PC-9 (cell line): ENCODE results near the gene MICOS13. TPM values are rescaled to one million over a fixed set of nuclear protein-coding genes. Genes with fewer than 3 reads are reported as not detected.

Experiments
- Bru-seq: library from RNA; stranded (reverse); fragments of 400-500 nt; gene quantifications from one replicate; lab custom pipeline; 2021; lab: Mats Ljungman, UMichigan
- BruChase-seq, 2 experiments: library from RNA; stranded (reverse); fragments of 400-500 nt; gene quantifications; one replicate each; lab custom pipeline; 2021; lab: Mats Ljungman, UMichigan
- BruUV-seq: library from RNA; stranded (reverse); fragments of 400-500 nt; replicated peaks from 2 replicates; lab custom pipeline; 2021; lab: Mats Ljungman, UMichigan
- CTCF ChIA-PET: fragments of 300-600 bp; sonication (Branson Sonifier 250); formaldehyde crosslinking; loops from one replicate; lab custom pipeline; 2022; ENCODE audit warnings: antibody characterized with exemption; lab: Charles Lee
- POLR2A ChIA-PET: fragments of 300-600 bp; sonication (Branson Sonifier 250); formaldehyde crosslinking; loops from one replicate; lab custom pipeline; 2022; ENCODE audit warnings: antibody characterized with exemption; ENCODE audit not compliant: unreplicated experiment; lab: Charles Lee
- DNase-seq, 2 experiments: peaks; one replicate each; pipeline versions ENCODE4 v3.0.0 to v3.0.0-alpha.2; 2015 to 2022; ENCODE audit warnings: mixed read lengths in 1 of 2
- H2AFZ ChIP-seq: fragments of 200-600 bp; sonication (generic); 2 replicates; pipeline ENCODE4 v1.8.1; 2017; ENCODE audit warnings: antibody characterized with exemption
- H3F3A ChIP-seq: fragments of 200-600 bp; sonication (generic); 2 replicates; pipeline ENCODE4 v1.8.1; 2017; ENCODE audit warnings: antibody characterized with exemption, mild to moderate bottlenecking, low read depth; ENCODE audit not compliant: insufficient read depth
- H3K27ac ChIP-seq: fragments of 200-600 bp; sonication (generic); 2 replicates; pipeline ENCODE4 v1.6.1; 2016; ENCODE audit warnings: mixed run types
- H3K27me3 ChIP-seq: fragments of 200-600 bp; sonication (generic); 2 replicates; pipeline ENCODE4 v1.6.1; 2016; ENCODE audit warnings: low read depth, mixed run types; ENCODE audit not compliant: insufficient read depth
- H3K36me3 ChIP-seq: fragments of 200-600 bp; sonication (generic); 2 replicates; pipeline ENCODE4 v1.6.1; 2016; ENCODE audit warnings: low read depth, mixed run types
- H3K4me1 ChIP-seq: fragments of 200-600 bp; sonication (generic); replicated peaks from 2 replicates; pipeline ENCODE4 v1.6.1; 2016; ENCODE audit warnings: mixed run types; ENCODE audit not compliant: insufficient read depth
- H3K4me2 ChIP-seq: fragments of 200-600 bp; sonication (generic); 2 replicates; pipeline ENCODE4 v1.6.1; 2017; ENCODE audit warnings: mixed run types
- H3K4me3 ChIP-seq: fragments of 200-600 bp; sonication (generic); 2 replicates; pipeline ENCODE4 v1.6.1; 2016; ENCODE audit warnings: mixed run types
- H3K79me2 ChIP-seq: fragments of 200-600 bp; sonication (generic); 2 replicates; pipeline ENCODE4 v1.6.1; 2017; ENCODE audit warnings: low read depth, mixed run types
- H3K9me2 ChIP-seq: fragments of 200-600 bp; sonication (generic); 2 replicates; pipeline ENCODE4 v1.8.1; 2017; ENCODE audit warnings: mild to moderate bottlenecking; ENCODE audit not compliant: insufficient read depth
- H3K9me3 ChIP-seq: fragments of 200-600 bp; sonication (generic); 2 replicates; pipeline ENCODE4 v1.8.1; 2016; ENCODE audit warnings: low read depth; ENCODE audit not compliant: insufficient read depth
- H4K20me1 ChIP-seq: fragments of 200-600 bp; sonication (generic); 2 replicates; pipeline ENCODE4 v1.8.1; 2017; ENCODE audit not compliant: insufficient read depth
- CTCF ChIP-seq: fragments of 200-600 bp; sonication (generic); conservative IDR thresholded peaks from 2 replicates; pipeline ENCODE4 v1.6.1; 2017; ENCODE audit warnings: mixed run types, antibody characterized with exemption, mild to moderate bottlenecking, moderate library complexity
- EZH2 ChIP-seq: fragments of 200-600 bp; sonication (generic); IDR thresholded peaks from 2 replicates; pipeline ENCODE4 v1.8.0; 2017; ENCODE audit warnings: antibody characterized with exemption, low read depth
- intact Hi-C: fragments of 100-400 bp; cut with micrococcal nuclease; formaldehyde crosslinking; loops from one replicate; pipeline ENCODE4 v1.10.0; 2022; ENCODE audit not compliant: unreplicated experiment
- long read RNA-seq: library from polyadenylated mRNA; stranded (forward); transcript quantifications from one replicate; pipeline ENCODE4 v2.0.0, GENCODE V29; 2022
- total RNA-seq: library from RNA; stranded (reverse); gene quantifications from 2 replicates; pipeline ENCODE4 v1.2.3, GENCODE V29; 2021

Gene MICOS13
- 31.1 and 34.7 TPM in 2 replicates for total RNA-seq
- percentile 54 among the genes with signal in this experiment for Bru-seq, nascent RNA
- percentile 51 among the genes with signal in this experiment for BruChase-seq, experiment 1, labeled RNA remaining after a 2-hour chase
- percentile 41 among the genes with signal in this experiment for BruChase-seq, experiment 2, labeled RNA remaining after a 6-hour chase
- long read RNA-seq, transcript C19orf70-201 (4 exons, 896 nt), result major isoform, 87 of 94 reads
- long read RNA-seq, partial matches to known transcripts, result 2 of 94 reads
- long read RNA-seq, other reads (novel, unspliced or antisense), result 1 of 94 reads

- POLR2A ChIA-PET, result interaction anchor here (0.7 kb wide), 1 partner anchor 354 kb away, joined by 3 read pairs; no protein-coding TSS in a partner anchor
- TF ChIP-seq CTCF (no peak), EZH2 (no peak)
- Histone ChIP-seq H3K36me3 (no peaks in the 10 kb centered on the region), H3K4me1 (no peaks in the 10 kb centered on the region), H3K27me3 (no peaks in the 10 kb centered on the region), H3K79me2 (peaks cover 9% of the 10 kb centered on the region), H3F3A (no peaks in the 10 kb centered on the region), H3K4me2 (peak within 1 kb of the TSS; percentile 85), H3K4me3 (peak within 1 kb of the TSS; percentile 99), H3K27ac (0 out of 2 replicates have a peak within 1 kb of the TSS, but pooled peaks have one; percentile 49), H4K20me1 (no peaks in the 10 kb centered on the region), H2AFZ (peak within 1 kb of the TSS; percentile 91), H3K9me3 (no peaks in the 10 kb centered on the region), H3K9me2 (no peaks in the 10 kb centered on the region)
- TSS peak; percentile 17 for BruUV-seq
- peak; percentile 90 to 93 for DNase-seq
- CTCF ChIA-PET, result no interaction called here
- intact Hi-C loops, result loop anchor here (2.0 kb wide), 2 partner anchors 58 to 110 kb away; partner anchors contain the start of genes DUS3L, SAFB and SAFB2
Observed at GRCh38 chr19:5680437-5681368, at the start of gene MICOS13, which contains the start of gene HSD11B1L. MICOS13 (minus strand) TSS chr19:5680516; CDS start chr19:5680486, 30 bp downstream. HSD11B1L (plus strand) TSS chr19:5681027; CDS start chr19:5684833, 3,806 bp downstream.

GRCh38 chr19:5727453-5728050 is 47.2 kb upstream of the MICOS13 start:
- H3K9me2 ChIP-seq, result no peaks in the 10 kb centered on the region
- ChIA-PET POLR2A (no interaction called here), CTCF (interaction anchor here (0.6 kb wide), 1 partner anchor 637 kb away, joined by 3 read pairs; no protein-coding TSS in a partner anchor)
- no peaks in the 10 kb centered on the region for H3K27me3 ChIP-seq
- TF ChIP-seq EZH2 (no peak), CTCF (no peak)
- no peaks in the 10 kb centered on the region for H3K9me3 ChIP-seq
- H3K36me3 ChIP-seq, result no peaks in the 10 kb centered on the region
- intact Hi-C loops, result no loop called here
- BruUV-seq, result no TSS peak
- H3K4me3 ChIP-seq, result no peak overlapping the region
- no peak for DNase-seq
- no peaks in the 10 kb centered on the region for H4K20me1 ChIP-seq
- H3K27ac ChIP-seq, result no peak overlapping the region
- no peaks in the 10 kb centered on the region for H3K79me2 ChIP-seq
- no peaks in the 10 kb centered on the region for H3K4me1 ChIP-seq
- no peaks in the 10 kb centered on the region for H3F3A ChIP-seq
- H2AFZ ChIP-seq, result no peak overlapping the region
- no peak overlapping the region for H3K4me2 ChIP-seq
